MM.1S (cell line): ENCODE data around the gene NRM.

Experiments
- EZH2 ChIP-seq: fragments of 300-600 bp; sonication (generic); optimal IDR thresholded peaks from 2 replicates; pipeline ENCODE3; 2017; ENCODE audit warnings: low read depth, mild to moderate bottlenecking, antibody characterized with exemption, low read length, mixed read lengths
- EZH2phosphoT487 ChIP-seq: fragments of 300-600 bp; sonication (generic); IDR thresholded peaks from 2 replicates; pipeline ENCODE4 v1.6.1; 2018; ENCODE audit warnings: antibody characterized with exemption, low read length
- TF ChIP-seq, protein P1 (sequence below): fragments of 300-600 bp; sonication (generic); IDR thresholded peaks from 2 replicates; pipeline ENCODE4 v1.5.1; 2016; ENCODE audit warnings: antibody characterized with exemption, low read length, mixed read lengths

DNA sequence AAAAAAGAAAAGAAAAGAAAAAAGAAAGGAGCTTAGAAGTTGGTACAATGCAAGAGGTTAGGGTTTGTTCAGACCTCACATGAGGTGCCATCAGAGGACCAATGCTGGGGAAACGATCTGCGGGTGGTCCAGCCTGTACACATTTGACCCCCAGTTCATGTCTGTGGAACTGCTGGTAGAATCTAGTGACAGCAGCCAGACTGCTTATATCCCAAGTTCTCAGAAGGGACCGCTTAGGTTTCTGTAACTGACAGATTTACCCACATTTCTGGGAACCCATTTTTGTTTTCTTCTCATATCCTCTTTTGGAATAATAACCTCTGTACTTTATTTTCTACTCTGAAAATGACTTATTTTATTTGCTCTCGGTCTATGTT, 9.0 kb downstream of the NRM start:
- TF ChIP-seq, protein P1, sequence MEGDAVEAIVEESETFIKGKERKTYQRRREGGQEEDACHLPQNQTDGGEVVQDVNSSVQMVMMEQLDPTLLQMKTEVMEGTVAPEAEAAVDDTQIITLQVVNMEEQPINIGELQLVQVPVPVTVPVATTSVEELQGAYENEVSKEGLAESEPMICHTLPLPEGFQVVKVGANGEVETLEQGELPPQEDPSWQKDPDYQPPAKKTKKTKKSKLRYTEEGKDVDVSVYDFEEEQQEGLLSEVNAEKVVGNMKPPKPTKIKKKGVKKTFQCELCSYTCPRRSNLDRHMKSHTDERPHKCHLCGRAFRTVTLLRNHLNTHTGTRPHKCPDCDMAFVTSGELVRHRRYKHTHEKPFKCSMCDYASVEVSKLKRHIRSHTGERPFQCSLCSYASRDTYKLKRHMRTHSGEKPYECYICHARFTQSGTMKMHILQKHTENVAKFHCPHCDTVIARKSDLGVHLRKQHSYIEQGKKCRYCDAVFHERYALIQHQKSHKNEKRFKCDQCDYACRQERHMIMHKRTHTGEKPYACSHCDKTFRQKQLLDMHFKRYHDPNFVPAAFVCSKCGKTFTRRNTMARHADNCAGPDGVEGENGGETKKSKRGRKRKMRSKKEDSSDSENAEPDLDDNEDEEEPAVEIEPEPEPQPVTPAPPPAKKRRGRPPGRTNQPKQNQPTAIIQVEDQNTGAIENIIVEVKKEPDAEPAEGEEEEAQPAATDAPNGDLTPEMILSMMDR = no peak
- no peak for TF ChIP-seq EZH2
- TF ChIP-seq EZH2phosphoT487 = no peak
